GM19238 (cell line): Measurements from ENCODE around the gene PSD2.
A peak's percentile ranks its signal among the peaks of the same experiment; 100 is the strongest.

Source experiments
- DNase-seq: peaks from one replicate; pipeline ENCODE4 v3.0.0; 2011; ENCODE audit warnings: low spot score; ENCODE audit not compliant: insufficient read length

PSD2 gene

GRCh38 chr5:139763280-139763929 lies 32.2 kb upstream of the PSD2 start:
- no peak for DNase-seq

- DNase-seq, result no peak
Measured at GRCh38 chr5:139763930-139764791, 31.4 kb upstream of the PSD2 start.

DNA sequence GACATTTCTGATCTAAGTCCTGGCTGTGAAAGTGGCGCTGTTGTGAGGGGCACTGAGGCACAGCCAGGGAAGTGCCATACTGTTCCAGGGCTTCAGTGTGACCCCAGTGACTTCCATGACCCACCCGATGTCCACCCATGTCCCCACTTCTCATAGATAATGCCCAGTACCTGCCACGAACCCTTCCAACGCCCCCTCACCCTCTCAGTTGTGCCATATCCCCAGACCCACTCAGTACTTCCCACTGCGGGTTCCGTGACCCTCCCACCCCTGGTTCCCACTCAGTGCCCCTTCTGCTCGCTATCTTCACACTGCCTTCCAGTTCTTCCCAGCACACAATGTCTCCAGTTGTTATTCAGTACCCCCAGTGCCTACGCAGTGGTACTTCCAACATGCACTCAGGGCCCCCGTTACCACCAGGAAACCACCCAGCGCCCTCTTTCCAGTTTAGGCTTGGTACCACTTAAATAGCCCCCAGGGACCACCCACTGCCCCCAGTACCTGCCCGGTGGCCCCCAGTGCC lies 30.7 kb upstream of the PSD2 start:
- no peak for DNase-seq

DNA sequence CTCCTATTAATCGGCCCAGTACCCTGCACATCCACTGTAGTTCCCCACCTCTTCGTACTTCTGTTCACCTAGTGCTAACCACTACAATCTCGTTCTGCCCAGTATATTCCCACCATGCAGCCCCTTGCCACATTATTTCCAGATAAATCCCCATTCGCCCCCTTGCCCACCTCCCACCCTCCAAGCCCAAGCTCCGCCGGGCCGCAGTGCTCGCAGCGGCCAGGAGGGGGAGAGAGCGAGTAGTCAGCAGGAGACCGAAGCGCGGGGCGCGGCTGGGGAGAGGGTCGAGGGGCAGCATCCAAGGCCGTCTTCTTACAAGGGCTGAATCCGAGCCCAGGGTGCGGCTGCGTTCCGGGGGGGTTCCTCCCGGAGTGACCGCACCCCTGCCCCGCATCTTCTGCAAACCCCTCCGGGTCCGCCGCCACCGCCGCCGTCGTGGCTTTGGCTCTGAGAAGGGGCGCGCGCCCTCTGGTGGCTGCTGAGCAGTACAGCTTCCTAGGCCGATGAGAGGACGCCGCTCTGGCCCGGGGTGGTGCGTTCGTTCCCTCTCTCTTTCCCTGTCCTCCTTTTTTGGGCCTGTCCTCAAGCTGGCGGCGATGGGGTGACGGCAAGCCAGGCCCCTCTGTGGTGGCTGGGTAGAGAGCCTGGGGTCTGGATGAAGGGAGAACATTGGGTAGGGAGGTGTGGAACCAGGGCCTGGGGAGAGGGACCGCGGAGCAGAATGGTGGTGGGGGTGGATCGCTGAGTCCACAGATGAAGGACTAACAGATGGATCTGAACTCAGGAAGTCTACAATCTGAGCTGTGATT lies 30.0 kb upstream of the PSD2 start:
- peak; percentile 87 for DNase-seq

GRCh38 chr5:139767960-139768359 lies 27.6 kb upstream of the PSD2 start:
- DNase-seq, result no peak

DNA sequence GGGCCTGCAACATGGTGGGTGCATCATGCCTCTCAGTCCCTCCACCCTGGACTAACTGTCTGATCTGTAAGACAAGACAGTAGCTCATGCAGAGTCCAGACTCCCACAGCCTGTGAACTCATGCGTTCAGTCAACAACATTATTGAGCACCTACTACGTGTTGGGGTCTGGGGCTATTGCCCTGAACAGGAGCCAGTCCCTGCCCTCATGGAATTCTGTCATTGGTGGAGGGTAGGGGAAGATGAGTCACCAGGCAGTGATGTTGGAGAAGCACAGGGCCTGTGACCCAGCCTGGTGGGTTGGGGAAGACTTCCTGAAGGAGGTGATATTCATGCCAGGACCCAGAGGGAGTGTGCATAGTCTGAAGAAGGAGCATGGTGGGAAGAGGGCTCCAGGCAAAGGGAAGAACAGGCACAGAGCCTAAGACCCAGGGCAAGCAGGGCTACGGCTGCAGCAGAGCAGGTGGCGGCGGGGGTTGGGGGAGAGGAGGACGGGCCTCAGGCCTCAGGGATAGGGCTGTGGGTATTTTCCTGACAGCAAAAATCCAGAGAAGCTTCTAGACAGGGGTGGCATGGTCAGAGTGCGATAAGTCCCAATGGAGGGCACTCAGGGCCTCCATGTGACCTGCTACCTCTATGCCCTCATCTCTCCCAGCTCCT lies 26.7 kb upstream of the PSD2 start:
- DNase-seq, result no peak

GRCh38 chr5:139769477-139769876 lies 26.1 kb upstream of the PSD2 start:
- DNase-seq, result no peak

DNA sequence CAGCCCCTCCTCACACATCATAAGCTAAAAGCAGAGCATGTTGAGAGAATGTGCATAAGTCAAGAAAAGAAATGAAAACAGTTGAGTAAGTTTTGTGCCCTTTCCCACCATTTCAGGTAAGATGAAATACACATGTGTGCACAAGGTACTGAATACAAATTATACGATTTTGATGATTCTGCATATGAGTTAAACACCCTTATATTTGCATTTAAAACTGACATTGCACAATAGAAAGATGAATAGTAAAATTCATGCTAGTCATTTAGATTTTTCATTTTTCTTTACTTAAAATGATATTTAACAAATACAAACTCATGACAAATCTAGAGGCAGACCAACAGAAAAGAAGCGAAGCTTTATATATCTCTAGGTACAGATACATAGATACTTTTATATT lies 24.9 kb upstream of the PSD2 start:
- no peak for DNase-seq

DNA sequence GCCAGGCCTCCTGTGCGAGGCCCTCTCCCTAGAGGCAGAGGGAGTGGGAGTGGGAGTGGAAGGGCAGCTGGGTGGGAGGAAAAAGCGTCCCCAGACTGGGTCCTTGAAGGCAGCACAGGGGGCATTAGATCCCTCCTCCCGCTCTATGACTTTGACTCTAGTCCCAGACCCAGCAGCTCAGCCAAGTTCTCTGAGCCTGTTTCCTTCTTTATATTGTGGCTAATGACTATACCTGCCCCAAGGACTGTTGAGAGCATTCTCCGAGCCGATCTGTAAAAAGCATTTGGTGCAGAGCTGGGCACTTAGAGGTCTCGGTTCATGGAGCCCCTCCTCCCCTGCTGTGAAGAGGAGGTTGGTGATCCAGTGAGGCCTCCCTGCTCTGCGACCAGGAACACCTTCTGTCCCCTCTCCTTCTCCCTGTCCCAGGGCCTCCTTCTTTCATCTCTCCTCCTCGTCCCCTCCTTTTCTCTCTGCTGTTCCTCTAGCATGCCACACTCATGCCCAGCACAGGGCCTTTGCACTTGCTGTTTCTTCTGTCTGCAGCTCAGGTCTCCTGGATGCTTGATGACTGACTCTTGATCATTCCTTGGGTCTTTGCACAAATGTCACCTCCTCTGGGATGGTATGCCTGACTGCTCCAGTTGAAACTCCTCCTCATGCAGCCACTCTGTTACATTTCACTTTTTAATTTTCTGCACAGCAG lies 23.4 kb upstream of the PSD2 start:
- DNase-seq, result no peak

DNA sequence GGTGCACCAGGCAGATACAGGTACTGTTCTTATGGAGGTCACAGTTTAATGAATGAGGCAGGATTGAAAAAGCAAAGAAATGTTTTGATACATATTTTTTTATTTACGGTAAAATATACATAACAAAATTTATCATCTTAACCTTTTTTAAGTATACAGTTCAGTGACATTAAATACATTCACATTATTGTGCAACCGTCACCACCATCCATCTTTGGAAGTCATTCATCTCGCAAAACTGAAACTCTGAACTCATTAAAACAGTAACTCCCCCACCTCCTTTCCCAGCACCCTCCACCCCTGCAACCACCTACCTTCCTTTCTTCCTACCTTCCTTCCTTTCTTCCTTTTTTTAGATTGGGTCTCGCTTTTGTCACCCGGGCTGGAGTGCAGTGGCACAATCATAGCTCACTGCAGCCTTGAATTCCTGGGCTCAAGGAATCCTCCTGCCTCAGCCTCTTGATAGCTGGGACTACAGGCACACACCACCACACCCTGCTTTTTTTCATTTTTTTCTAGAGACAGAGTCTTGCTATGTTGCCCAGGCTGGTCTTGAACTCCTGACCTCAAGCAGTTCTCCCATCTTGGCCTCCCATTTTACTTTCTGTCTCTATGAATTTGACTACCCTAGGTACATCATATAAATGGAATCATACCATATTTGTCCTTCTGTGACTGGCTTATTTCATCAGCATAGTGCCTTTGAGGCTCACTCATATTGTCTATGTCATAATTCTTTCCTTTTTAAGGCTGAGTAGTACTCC lies 22.5 kb upstream of the PSD2 start:
- no peak for DNase-seq

GRCh38 chr5:139774980-139775661 lies 20.5 kb upstream of the PSD2 start:
- DNase-seq, result peak; percentile 83

- DNase-seq, result no peak
Measured at GRCh38 chr5:139775872-139776271, 19.7 kb upstream of the PSD2 start.

GRCh38 chr5:139776861-139777260 lies 18.7 kb upstream of the PSD2 start:
- DNase-seq, result no peak

GRCh38 chr5:139783436-139783965 lies 12.1 kb upstream of the PSD2 start:
- no peak for DNase-seq

DNA sequence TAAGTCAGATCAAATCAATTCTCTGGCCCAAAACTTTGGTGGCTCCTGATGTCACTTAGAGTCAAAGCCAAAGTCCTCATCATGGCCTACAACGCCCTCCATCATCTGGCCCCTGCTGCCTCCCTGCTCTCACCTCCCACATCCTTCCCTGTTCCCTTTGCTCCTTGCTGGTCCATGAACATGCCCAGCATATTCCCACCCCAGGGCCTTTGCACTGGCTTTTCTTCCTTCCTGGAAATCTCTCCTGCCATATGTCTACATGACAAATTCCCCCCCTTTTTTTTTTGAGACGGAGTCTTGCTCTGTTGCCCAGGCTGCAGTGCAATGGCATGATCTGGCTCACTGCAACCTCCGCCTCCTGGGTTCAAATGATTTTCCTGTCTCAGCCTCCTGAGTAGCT lies 11.1 kb upstream of the PSD2 start:
- DNase-seq, result no peak

GRCh38 chr5:139787257-139787567 lies 8.4 kb upstream of the PSD2 start:
- no peak for DNase-seq

DNA sequence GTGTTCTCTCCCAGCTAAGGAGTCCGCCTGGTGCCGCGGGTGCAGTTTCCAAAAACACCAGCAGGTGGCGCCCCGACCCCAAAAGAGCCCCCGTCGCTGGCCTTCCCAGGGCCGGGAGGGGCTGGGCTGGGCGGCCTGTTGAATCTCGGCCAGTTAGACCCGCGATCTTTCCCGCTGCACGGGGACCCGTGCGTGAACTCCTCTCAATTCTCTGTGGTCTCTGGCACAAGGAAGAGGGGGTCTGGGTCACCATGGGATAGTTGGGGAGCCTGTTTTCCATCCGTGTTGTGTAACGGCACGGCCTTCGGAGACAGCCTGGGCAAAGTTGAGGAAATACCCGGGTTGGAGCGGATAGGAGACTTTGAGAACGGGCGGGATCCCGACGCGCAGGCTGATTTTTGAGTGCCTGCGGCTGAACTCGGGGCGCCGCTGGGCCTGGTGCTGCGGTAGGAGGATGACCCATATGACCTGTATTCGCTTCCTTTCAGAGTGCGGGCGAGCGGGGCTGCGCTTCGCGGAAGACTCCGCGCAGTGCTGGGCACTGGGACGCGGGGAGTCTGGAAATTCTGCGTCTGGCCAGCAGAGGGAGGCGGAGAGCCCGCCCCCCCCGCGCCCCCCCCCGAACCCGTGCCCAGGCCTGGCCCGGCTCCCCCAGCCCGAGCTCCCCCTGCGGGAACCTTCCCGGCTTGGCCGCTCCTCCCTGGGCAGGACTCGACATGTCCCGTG lies 7.9 kb upstream of the PSD2 start:
- DNase-seq, result peak; percentile 97

- no peak for DNase-seq
Measured at GRCh38 chr5:139788294-139788910, 7.2 kb upstream of the PSD2 start.
